ENCODE data around the gene VPS13A.
"Not testable (repeated sequence)": the region's sequence is repeated elsewhere in the genome, so short reads cannot be mapped to it uniquely, and the experiment has no call there.

The VPS13A gene

GRCh38 chr9:77261605-77262004, 84.3 kb downstream of the VPS13A start:
- POLR2A ChIA-PET: no interaction called here
- H3K4me1 ChIP-seq (ENCODE audit: control extremely low read depth in 1 of 4, control insufficient read depth in 4 of 4, insufficient read depth in 4 of 4, low read length in 3 of 4): no peaks in the 10 kb centered on the region
- DNase-seq: no peak
- H3K4me3 ChIP-seq (ENCODE audit: control insufficient read depth in 1 of 7, extremely low read depth in 1 of 7, insufficient read depth in 4 of 7, low read depth in 2 of 7, low read length in 6 of 7): no peak overlapping the region
- H3K27ac ChIP-seq (ENCODE audit: insufficient read depth in 1 of 2, low read depth in 1 of 2, low read length in 2 of 2, poor library complexity in 1 of 2, severe bottlenecking in 2 of 2): no peak overlapping the region
- H3K27me3 ChIP-seq (replicated peaks in 2 of 5; ENCODE audit: control insufficient read depth in 4 of 5, insufficient read depth in 5 of 5, low read length in 4 of 5): no peaks in the 10 kb centered on the region
- 100% methylated on average over 4 of the region's 8 CpGs for WGBS (ENCODE audit: insufficient coverage)
- peaks cover 4 to 10% (median 7%) of the 10 kb centered on the region in 4 experiments for H3K36me3 ChIP-seq (ENCODE audit: control insufficient read depth in 4 of 4, insufficient read depth in 4 of 4, low read length in 3 of 4)
- CTCF ChIA-PET: no interaction called here
- peaks cover 0 to 5% (median under 1%) of the 10 kb centered on the region in 5 experiments for H3K9me3 ChIP-seq (ENCODE audit: control extremely low read depth in 1 of 5, control insufficient read depth in 4 of 5, insufficient read depth in 2 of 5, low read depth in 1 of 5, low read length in 4 of 5)

GRCh38 chr9:77267762-77268161, 90.4 kb downstream of the VPS13A start:
- H3K4me3 ChIP-seq (ENCODE audit: control insufficient read depth in 1 of 7, extremely low read depth in 1 of 7, insufficient read depth in 4 of 7, low read depth in 2 of 7, low read length in 6 of 7); H3K27me3 ChIP-seq (replicated peaks in 2 of 5; ENCODE audit: control insufficient read depth in 4 of 5, insufficient read depth in 5 of 5, low read length in 4 of 5); POLR2A ChIA-PET; DNase-seq; H3K27ac ChIP-seq (ENCODE audit: insufficient read depth in 1 of 2, low read depth in 1 of 2, low read length in 2 of 2, poor library complexity in 1 of 2, severe bottlenecking in 2 of 2); H3K4me1 ChIP-seq (ENCODE audit: control extremely low read depth in 1 of 4, control insufficient read depth in 4 of 4, insufficient read depth in 4 of 4, low read length in 3 of 4); H3K9me3 ChIP-seq (ENCODE audit: control extremely low read depth in 1 of 5, control insufficient read depth in 4 of 5, insufficient read depth in 2 of 5, low read depth in 1 of 5, low read length in 4 of 5); CTCF ChIA-PET: not testable (repeated sequence)
- WGBS (ENCODE audit: insufficient coverage): 93% methylated on average over 5 of the region's 5 CpGs
- peaks cover 4 to 13% (median 8%) of the 10 kb centered on the region in 4 experiments for H3K36me3 ChIP-seq (ENCODE audit: control insufficient read depth in 4 of 4, insufficient read depth in 4 of 4, low read length in 3 of 4)

- Histone ChIP-seq H3K4me1 (ENCODE audit: control extremely low read depth in 1 of 4, control insufficient read depth in 4 of 4, insufficient read depth in 4 of 4, low read length in 3 of 4) (no peaks in the 10 kb centered on the region), H3K36me3 (ENCODE audit: control insufficient read depth in 4 of 4, insufficient read depth in 4 of 4, low read length in 3 of 4) (peaks cover 3 to 18% (median 10%) of the 10 kb centered on the region in 4 experiments), H3K27me3 (replicated peaks in 2 of 5; ENCODE audit: control insufficient read depth in 4 of 5, insufficient read depth in 5 of 5, low read length in 4 of 5) (no peaks in the 10 kb centered on the region), H3K9me3 (ENCODE audit: control extremely low read depth in 1 of 5, control insufficient read depth in 4 of 5, insufficient read depth in 2 of 5, low read depth in 1 of 5, low read length in 4 of 5) (no peaks in the 10 kb centered on the region), H3K4me3 (ENCODE audit: control insufficient read depth in 1 of 7, extremely low read depth in 1 of 7, insufficient read depth in 4 of 7, low read depth in 2 of 7, low read length in 6 of 7) (no peak overlapping the region), H3K27ac (ENCODE audit: insufficient read depth in 1 of 2, low read depth in 1 of 2, low read length in 2 of 2, poor library complexity in 1 of 2, severe bottlenecking in 2 of 2) (no peak overlapping the region)
- no CpG with 5 or more reads among the region's 1 CpG for WGBS (ENCODE audit: insufficient coverage)
- CTCF ChIA-PET: no interaction called here
- DNase-seq: no peak
- POLR2A ChIA-PET: no interaction called here
Observed at GRCh38 chr9:77271023-77271690, 93.8 kb downstream of the VPS13A start.

DNA sequence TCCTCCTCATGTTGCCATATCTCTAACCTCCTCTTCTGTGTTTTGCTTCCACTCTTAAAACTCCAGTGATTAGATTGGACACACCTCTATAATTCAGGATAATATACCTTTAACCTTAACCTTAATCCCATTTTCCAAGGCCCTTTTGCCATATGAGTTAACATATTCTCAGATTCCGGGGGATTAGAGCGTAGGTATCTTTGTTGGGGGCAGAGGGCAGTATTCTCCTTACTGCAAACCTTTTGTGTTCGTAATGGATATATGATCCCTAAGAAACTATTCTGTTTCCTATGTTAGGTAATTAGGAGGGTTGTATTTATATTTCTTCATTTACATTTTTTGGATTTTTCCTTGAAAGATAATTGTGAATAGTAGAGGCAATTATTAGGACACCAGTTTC, 99.5 kb downstream of the VPS13A start:
- ChIA-PET POLR2A (no interaction called here), CTCF (no interaction called here)
- Histone ChIP-seq H3K27me3 (replicated peaks in 2 of 5; ENCODE audit: control insufficient read depth in 4 of 5, insufficient read depth in 5 of 5, low read length in 4 of 5) (no peaks in the 10 kb centered on the region), H3K36me3 (ENCODE audit: control insufficient read depth in 4 of 4, insufficient read depth in 4 of 4, low read length in 3 of 4) (peaks cover 11 to 31% (median 20%) of the 10 kb centered on the region in 4 experiments), H3K27ac (ENCODE audit: insufficient read depth in 1 of 2, low read depth in 1 of 2, low read length in 2 of 2, poor library complexity in 1 of 2, severe bottlenecking in 2 of 2) (no peak overlapping the region), H3K4me3 (ENCODE audit: control insufficient read depth in 1 of 7, extremely low read depth in 1 of 7, insufficient read depth in 4 of 7, low read depth in 2 of 7, low read length in 6 of 7) (no peak overlapping the region), H3K4me1 (ENCODE audit: control extremely low read depth in 1 of 4, control insufficient read depth in 4 of 4, insufficient read depth in 4 of 4, low read length in 3 of 4) (no peaks in the 10 kb centered on the region), H3K9me3 (ENCODE audit: control extremely low read depth in 1 of 5, control insufficient read depth in 4 of 5, insufficient read depth in 2 of 5, low read depth in 1 of 5, low read length in 4 of 5) (no peaks in the 10 kb centered on the region)
- DNase-seq: no peak
- WGBS (ENCODE audit: insufficient coverage): no CpG with 5 or more reads among the region's 3 CpGs

GRCh38 chr9:77277719-77278118, 100.4 kb downstream of the VPS13A start:
- H3K4me1 ChIP-seq (ENCODE audit: control extremely low read depth in 1 of 4, control insufficient read depth in 4 of 4, insufficient read depth in 4 of 4, low read length in 3 of 4): no peaks in the 10 kb centered on the region
- no peak overlapping the region for H3K27ac ChIP-seq (ENCODE audit: insufficient read depth in 1 of 2, low read depth in 1 of 2, low read length in 2 of 2, poor library complexity in 1 of 2, severe bottlenecking in 2 of 2)
- peaks cover 11 to 38% (median 22%) of the 10 kb centered on the region in 4 experiments for H3K36me3 ChIP-seq (ENCODE audit: control insufficient read depth in 4 of 4, insufficient read depth in 4 of 4, low read length in 3 of 4)
- no peaks in the 10 kb centered on the region for H3K9me3 ChIP-seq (ENCODE audit: control extremely low read depth in 1 of 5, control insufficient read depth in 4 of 5, insufficient read depth in 2 of 5, low read depth in 1 of 5, low read length in 4 of 5)
- no peak for DNase-seq
- ChIA-PET POLR2A (no interaction called here), CTCF (no interaction called here)
- no CpG with 5 or more reads among the region's 3 CpGs for WGBS (ENCODE audit: insufficient coverage)
- H3K27me3 ChIP-seq (replicated peaks in 2 of 5; ENCODE audit: control insufficient read depth in 4 of 5, insufficient read depth in 5 of 5, low read length in 4 of 5): no peaks in the 10 kb centered on the region
- no peak overlapping the region for H3K4me3 ChIP-seq (ENCODE audit: control insufficient read depth in 1 of 7, extremely low read depth in 1 of 7, insufficient read depth in 4 of 7, low read depth in 2 of 7, low read length in 6 of 7)

GRCh38 chr9:77283991-77284390, 106.7 kb downstream of the VPS13A start:
- ChIA-PET POLR2A (no interaction called here), CTCF (no interaction called here)

DNA sequence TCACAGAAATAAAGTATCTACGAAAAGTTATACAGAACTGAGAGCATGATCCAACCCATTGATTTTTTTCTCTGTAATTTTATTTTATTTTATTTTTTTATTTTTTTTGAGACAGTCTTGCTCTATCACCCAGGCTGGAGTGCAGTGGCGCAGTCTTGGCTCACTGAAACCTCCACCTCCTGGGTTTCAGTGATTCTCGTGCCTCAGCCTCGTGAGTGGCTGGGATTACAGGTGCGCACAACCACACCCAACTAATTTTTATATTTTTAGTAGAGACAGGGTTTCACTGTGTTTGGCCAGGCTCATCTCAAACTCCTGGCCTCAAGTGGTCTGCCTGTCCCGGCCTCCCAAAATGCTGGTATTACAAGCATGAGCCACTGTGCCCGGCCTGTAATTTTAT, 107.3 kb downstream of the VPS13A start:
- Histone ChIP-seq H3K36me3 (ENCODE audit: control insufficient read depth in 4 of 4, insufficient read depth in 4 of 4, low read length in 3 of 4) (peaks cover 14 to 38% (median 23%) of the 10 kb centered on the region in 4 experiments), H3K27ac (ENCODE audit: insufficient read depth in 1 of 2, low read depth in 1 of 2, low read length in 2 of 2, poor library complexity in 1 of 2, severe bottlenecking in 2 of 2) (no peak overlapping the region), H3K9me3 (ENCODE audit: control extremely low read depth in 1 of 5, control insufficient read depth in 4 of 5, insufficient read depth in 2 of 5, low read depth in 1 of 5, low read length in 4 of 5) (peaks cover 0 to 19% (median 2%) of the 10 kb centered on the region in 5 experiments), H3K27me3 (replicated peaks in 2 of 5; ENCODE audit: control insufficient read depth in 4 of 5, insufficient read depth in 5 of 5, low read length in 4 of 5) (no peaks in the 10 kb centered on the region), H3K4me1 (ENCODE audit: control extremely low read depth in 1 of 4, control insufficient read depth in 4 of 4, insufficient read depth in 4 of 4, low read length in 3 of 4) (no peaks in the 10 kb centered on the region), H3K4me3 (ENCODE audit: control insufficient read depth in 1 of 7, extremely low read depth in 1 of 7, insufficient read depth in 4 of 7, low read depth in 2 of 7, low read length in 6 of 7) (no peak overlapping the region)
- ChIA-PET CTCF (no interaction called here), POLR2A (no interaction called here)
- no peak for DNase-seq
- WGBS (ENCODE audit: insufficient coverage): 100% methylated on average over 2 of the region's 7 CpGs

More at GRCh38 chr9:77283991-77284390, 106.7 kb downstream of the VPS13A start:
- H3K4me1 ChIP-seq (ENCODE audit: control extremely low read depth in 1 of 4, control insufficient read depth in 4 of 4, insufficient read depth in 4 of 4, low read length in 3 of 4): no peaks in the 10 kb centered on the region
- peaks cover 14 to 41% (median 25%) of the 10 kb centered on the region in 4 experiments for H3K36me3 ChIP-seq (ENCODE audit: control insufficient read depth in 4 of 4, insufficient read depth in 4 of 4, low read length in 3 of 4)
- no peak overlapping the region for H3K4me3 ChIP-seq (ENCODE audit: control insufficient read depth in 1 of 7, extremely low read depth in 1 of 7, insufficient read depth in 4 of 7, low read depth in 2 of 7, low read length in 6 of 7)
- no peak for DNase-seq
- no peak overlapping the region for H3K27ac ChIP-seq (ENCODE audit: insufficient read depth in 1 of 2, low read depth in 1 of 2, low read length in 2 of 2, poor library complexity in 1 of 2, severe bottlenecking in 2 of 2)
- no peaks in the 10 kb centered on the region for H3K27me3 ChIP-seq (replicated peaks in 2 of 5; ENCODE audit: control insufficient read depth in 4 of 5, insufficient read depth in 5 of 5, low read length in 4 of 5)
- H3K9me3 ChIP-seq (ENCODE audit: control extremely low read depth in 1 of 5, control insufficient read depth in 4 of 5, insufficient read depth in 2 of 5, low read depth in 1 of 5, low read length in 4 of 5): peaks cover 0 to 17% (median 2%) of the 10 kb centered on the region in 5 experiments
- 100% methylated on average over 1 of the region's 2 CpGs for WGBS (ENCODE audit: insufficient coverage)

Measured in common myeloid progenitor, CD34-positive (primary cell).